Liver (tissue), 9 donors: ENCODE results near the gene ACAD9. TPM values are rescaled to one million over a fixed set of nuclear protein-coding genes. Genes with fewer than 3 reads are reported as not detected.

Experiments
- DNase-seq: peaks from one replicate; pipeline ENCODE4 v3.0.0-alpha.2; 2017; ENCODE audit warnings: low spot score
- H3K27ac ChIP-seq, 2 donors: one replicate each; pipeline ENCODE4 v1.7.0; 2013; ENCODE audit warnings: inconsistent platforms in 2 of 2, low read length in 2 of 2, control low read depth in 1 of 2, low read depth in 1 of 2, mild to moderate bottlenecking in 1 of 2
- H3K27me3 ChIP-seq, 4 donors: one replicate each; pipeline versions ENCODE4 v1.6.1 to v1.7.0; 2013; ENCODE audit warnings: low read length in 3 of 4, inconsistent platforms in 1 of 4, mild to moderate bottlenecking in 1 of 4, moderate library complexity in 1 of 4; ENCODE audit not compliant: control insufficient read depth in 4 of 4, insufficient read depth in 4 of 4
- H3K36me3 ChIP-seq, 4 donors: one replicate each; pipeline versions ENCODE4 v1.6.1 to v1.7.0; 2013; ENCODE audit warnings: low read length in 3 of 4, mild to moderate bottlenecking in 3 of 4, low read depth in 1 of 4, moderate library complexity in 1 of 4; ENCODE audit not compliant: control insufficient read depth in 4 of 4, insufficient read depth in 3 of 4
- H3K4me1 ChIP-seq, 4 donors: one replicate each; pipeline versions ENCODE4 v1.6.1 to v1.7.0; 2013; ENCODE audit warnings: low read length in 3 of 4, mild to moderate bottlenecking in 3 of 4, moderate library complexity in 1 of 4; ENCODE audit not compliant: control insufficient read depth in 4 of 4, insufficient read depth in 4 of 4
- H3K4me3 ChIP-seq, 3 donors: one replicate each; pipeline versions ENCODE4 v1.6.1 to v1.7.0; 2013; ENCODE audit warnings: low read length in 3 of 3, control low read depth in 1 of 3, low read depth in 1 of 3, mild to moderate bottlenecking in 1 of 3
- H3K9ac ChIP-seq, 2 donors: one replicate each; pipeline ENCODE4 v1.7.0; 2013; ENCODE audit warnings: low read length in 2 of 2, mild to moderate bottlenecking in 2 of 2, moderate library complexity in 2 of 2, control low read depth in 1 of 2, low read depth in 1 of 2
- H3K9me3 ChIP-seq, 4 donors: one replicate each; pipeline versions ENCODE4 v1.6.1 to v1.7.0; 2013; ENCODE audit warnings: low read length in 3 of 4; ENCODE audit not compliant: control insufficient read depth in 4 of 4
- ATF3 ChIP-seq: IDR thresholded peaks from 2 replicates; pipeline ENCODE4 v1.6.1; 2016; ENCODE audit warnings: antibody characterized with exemption
- CTCF ChIP-seq: fragments of 150-350 bp; IDR thresholded peaks from 2 replicates; pipeline ENCODE4 v1.5.1; 2017; ENCODE audit warnings: improper control_type of control experiment, low read depth, low read length; ENCODE audit not compliant: missing input control
- EGR1 ChIP-seq, 2 donors: IDR thresholded peaks; 2 replicates each; pipeline ENCODE4 v1.6.1; 2016 to 2018; ENCODE audit warnings: antibody characterized with exemption in 2 of 2, low read depth in 2 of 2
- FOXA1 ChIP-seq: IDR thresholded peaks from 2 replicates; pipeline ENCODE4 v1.6.1; 2016; ENCODE audit warnings: antibody characterized with exemption
- FOXA2 ChIP-seq: IDR thresholded peaks from 2 replicates; pipeline ENCODE4 v1.6.1; 2016; ENCODE audit warnings: antibody characterized with exemption
- GABPA ChIP-seq, 2 donors: IDR thresholded peaks in 1 of 2; conservative IDR thresholded peaks in 1 of 2; 2 replicates each; pipeline ENCODE4 v1.6.1; 2016; ENCODE audit warnings: antibody characterized with exemption in 2 of 2, mild to moderate bottlenecking in 1 of 2, moderate library complexity in 1 of 2
- HNF4A ChIP-seq, 2 donors: conservative IDR thresholded peaks; 2 replicates each; pipeline ENCODE4 v1.6.1; 2016; ENCODE audit warnings: antibody characterized with exemption in 2 of 2, mild to moderate bottlenecking in 2 of 2
- HNF4G ChIP-seq: IDR thresholded peaks from 2 replicates; pipeline ENCODE4 v1.6.1; 2016; ENCODE audit warnings: antibody characterized with exemption
- JUND ChIP-seq, 2 donors: IDR thresholded peaks; 2 replicates each; pipeline ENCODE4 v1.6.1; 2016; ENCODE audit warnings: antibody characterized with exemption in 2 of 2
- MAX ChIP-seq: IDR thresholded peaks from 2 replicates; pipeline ENCODE4 v1.6.1; 2016; ENCODE audit warnings: antibody characterized with exemption
- NR2F2 ChIP-seq: IDR thresholded peaks from 2 replicates; pipeline ENCODE4 v1.6.1; 2016; ENCODE audit warnings: antibody characterized with exemption
- RAD21 ChIP-seq, 2 donors: IDR thresholded peaks; 2 replicates each; pipeline ENCODE4 v1.6.1; 2016; ENCODE audit warnings: antibody characterized with exemption in 2 of 2, mild to moderate bottlenecking in 2 of 2
- REST ChIP-seq: IDR thresholded peaks from 2 replicates; pipeline ENCODE4 v1.6.1; 2016; ENCODE audit warnings: antibody characterized with exemption, mild to moderate bottlenecking
- RXRA ChIP-seq, 2 donors: IDR thresholded peaks; 2 replicates each; pipeline ENCODE4 v1.6.1; 2017 to 2018; ENCODE audit warnings: antibody characterized with exemption in 2 of 2, mild to moderate bottlenecking in 1 of 2
- SP1 ChIP-seq: IDR thresholded peaks from 2 replicates; pipeline ENCODE4 v1.6.1; 2018; ENCODE audit warnings: antibody characterized with exemption, mild to moderate bottlenecking
- TAF1 ChIP-seq: conservative IDR thresholded peaks from 2 replicates; pipeline ENCODE4 v1.6.1; 2016; ENCODE audit warnings: antibody characterized with exemption, mild to moderate bottlenecking
- ZBTB33 ChIP-seq: IDR thresholded peaks from 2 replicates; pipeline ENCODE4 v1.6.1; 2016; ENCODE audit warnings: antibody characterized with exemption
- WGBS: extraction: QIAGEN DNeasy Blood & Tissue Kit; methylation state at CpG from one replicate; pipeline ENCODE4 v1.1.7; 2013; 5-methylcytosine and 5-hydroxymethylcytosine counted together
- polyA plus RNA-seq, 2 donors: library from polyadenylated mRNA; stranded (reverse) in 1 of 2; unstranded in 1 of 2; fragments of 200-250 nt in 1 of 2; fragments of >200 nt in 1 of 2; fragmentation: Nextera tagmentation in 1 of 2; extraction: Ambion mirVana in 1 of 2; gene quantifications; one replicate each; pipeline versions ENCODE4 v1.2.1 to v1.2.3, GENCODE V29; 2013 to 2015
- total RNA-seq, 2 donors: library from RNA; depleted of rRNA; stranded (reverse); fragments of >200 nt; gene quantifications; one replicate each; pipeline ENCODE4 v1.2.3, GENCODE V29; 2014
- donor health status: healthy.
- donor health status: healthy.
- donor health status: healthy.
- donor health status: healthy.
- donor health status: healthy.

ACAD9 gene
- total and polyA plus RNA-seq, 4 donors = 18.3 to 35.8 (median 27.2) TPM

GRCh38 chr3:128875556-128876120 lies 3.8 kb upstream of the ACAD9 start:
- peaks cover 2 to 22% (median 18%) of the 10 kb centered on the region in 4 donors for H3K4me1 ChIP-seq
- H3K27me3 ChIP-seq = no peaks in the 10 kb centered on the region
- TF ChIP-seq SP1 (no peak), MAX (no peak), RAD21 (IDR thresholded peaks at IDR 0.05) (peak; percentile 78 to 79), CTCF (peak; percentile 59)
- H3K4me3 ChIP-seq = no peak overlapping the region
- H3K27ac ChIP-seq = no peak overlapping the region
- WGBS = 41% methylated on average over 12 of the region's 12 CpGs
- no peaks in the 10 kb centered on the region for H3K9me3 ChIP-seq
- H3K9ac ChIP-seq = no peak overlapping the region
- peak; percentile 43 for DNase-seq
- no peaks in the 10 kb centered on the region for H3K36me3 ChIP-seq

- peaks cover 3 to 31% (median 24%) of the 10 kb centered on the region in 4 donors for H3K4me1 ChIP-seq
- H3K9me3 ChIP-seq = no peaks in the 10 kb centered on the region
- WGBS = 89% methylated on average over 7 of the region's 7 CpGs
- H3K27ac ChIP-seq = peak overlapping the region; percentile 87 to 96
- DNase-seq = no peak
- TF ChIP-seq GABPA (IDR thresholded peaks at IDR 0.05 in 1 of 2, conservative IDR thresholded peaks at IDR 0.05 in 1 of 2) (no peak), HNF4A (conservative IDR thresholded peaks at IDR 0.05) (no peak), SP1 (no peak), NR2F2 (no peak), JUND (IDR thresholded peaks at IDR 0.05) (no peak), FOXA2 (no peak), ATF3 (no peak), HNF4G (no peak), CTCF (no peak), RAD21 (IDR thresholded peaks at IDR 0.05) (no peak), EGR1 (IDR thresholded peaks at IDR 0.05; ENCODE audit: low read depth in 2 of 2) (no peak), REST (no peak), RXRA (IDR thresholded peaks at IDR 0.05) (no peak), TAF1 (no peak), ZBTB33 (no peak), FOXA1 (no peak)
- H3K4me3 ChIP-seq = peak overlapping the region in 1 of 3 donors; percentile 96
- no peaks in the 10 kb centered on the region for H3K27me3 ChIP-seq
- peak overlapping the region; percentile 84 to 95 for H3K9ac ChIP-seq
- peaks cover 0 to 7% (median 2%) of the 10 kb centered on the region in 4 donors for H3K36me3 ChIP-seq
Observed at GRCh38 chr3:128878011-128878457, 1.4 kb upstream of the ACAD9 start.
